Measurements from ENCODE around the gene ARGLU1.
"Not testable (repeated sequence)": the region's sequence is repeated elsewhere in the genome, so short reads cannot be mapped to it uniquely, and the experiment has no call there.

The ARGLU1 gene, protein sequence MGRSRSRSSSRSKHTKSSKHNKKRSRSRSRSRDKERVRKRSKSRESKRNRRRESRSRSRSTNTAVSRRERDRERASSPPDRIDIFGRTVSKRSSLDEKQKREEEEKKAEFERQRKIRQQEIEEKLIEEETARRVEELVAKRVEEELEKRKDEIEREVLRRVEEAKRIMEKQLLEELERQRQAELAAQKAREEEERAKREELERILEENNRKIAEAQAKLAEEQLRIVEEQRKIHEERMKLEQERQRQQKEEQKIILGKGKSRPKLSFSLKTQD

DNA sequence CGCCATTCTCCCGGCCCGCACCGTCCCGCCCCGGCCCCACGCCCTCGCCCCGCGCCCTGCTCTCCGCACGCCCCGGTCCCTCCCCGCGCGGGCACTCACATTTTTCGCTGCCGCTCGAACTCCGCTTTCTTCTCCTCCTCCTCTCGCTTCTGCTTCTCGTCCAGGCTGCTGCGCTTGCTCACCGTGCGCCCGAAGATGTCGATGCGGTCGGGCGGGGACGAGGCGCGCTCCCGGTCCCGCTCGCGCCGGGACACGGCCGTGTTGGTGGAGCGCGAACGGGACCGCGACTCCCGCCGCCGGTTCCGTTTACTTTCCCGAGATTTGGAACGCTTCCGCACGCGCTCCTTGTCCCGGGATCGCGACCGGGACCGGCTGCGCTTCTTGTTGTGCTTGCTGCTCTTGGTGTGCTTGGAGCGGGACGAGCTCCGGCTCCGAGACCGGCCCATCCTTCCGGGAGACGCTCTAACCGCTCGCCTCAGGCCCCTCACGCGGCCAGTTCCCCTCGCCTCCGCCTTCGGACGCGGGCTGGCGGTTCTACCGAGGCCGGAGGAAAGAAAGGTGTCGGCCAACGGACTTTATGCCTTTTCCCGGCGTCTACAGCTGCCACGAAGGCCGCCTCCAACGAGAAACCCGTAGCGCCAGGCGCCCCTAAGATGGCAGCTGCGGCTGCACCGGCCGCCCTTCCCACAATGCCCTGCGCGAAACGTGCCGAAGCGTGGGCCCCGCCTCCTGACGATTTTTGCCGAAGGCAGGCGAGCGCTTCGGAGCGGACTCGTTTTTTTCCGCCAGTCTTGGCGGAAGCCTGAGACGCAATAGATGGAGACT is at the start of gene ARGLU1:
ARGLU1 (minus strand) TSS at position 664 of the 825 bp plus-strand sequence; CDS start at position 446, 218 bp downstream.
- DNase-seq: peak; percentile 88

DNA sequence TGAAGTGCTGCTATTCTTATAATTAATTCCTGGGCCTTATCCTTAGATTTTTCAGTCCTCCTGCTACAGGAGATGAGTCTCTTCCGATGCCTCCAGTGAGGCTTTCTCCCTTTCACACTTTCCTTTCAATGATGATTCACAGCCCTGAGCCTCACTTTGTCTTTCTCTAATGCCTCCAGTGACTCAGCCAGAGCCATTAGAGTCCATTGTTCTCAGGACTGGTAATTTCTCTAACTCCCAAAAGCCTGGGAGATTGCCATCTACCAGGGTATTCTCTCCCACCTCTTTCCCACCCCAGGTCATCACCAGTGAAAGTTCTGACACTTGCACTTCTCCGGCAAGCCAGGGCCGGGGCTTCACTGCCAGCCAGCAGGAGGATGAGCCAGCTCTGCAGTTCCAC is 49.6 kb upstream of the ARGLU1 start:
- DNase-seq: no peak

DNA sequence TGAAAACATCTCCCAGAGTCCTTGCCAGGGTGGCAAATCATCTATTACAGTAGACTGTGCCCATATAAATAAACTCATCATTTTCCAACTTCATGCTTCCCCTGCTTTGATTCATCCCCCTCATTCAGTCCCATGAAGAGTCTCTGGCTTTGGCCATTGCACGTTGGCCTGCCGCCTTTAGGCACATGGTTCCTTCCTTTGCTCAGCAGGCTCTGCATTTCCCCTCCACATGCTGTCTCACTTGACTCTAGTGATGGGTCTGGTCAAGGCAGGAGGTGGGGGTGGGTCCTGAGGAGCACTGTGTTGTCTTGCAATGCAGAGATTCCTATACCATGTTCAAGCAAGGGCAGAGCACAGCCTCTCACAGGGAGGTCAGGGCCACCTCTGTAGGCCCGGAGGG is 48.8 kb upstream of the ARGLU1 start:
- no peak for DNase-seq

DNA sequence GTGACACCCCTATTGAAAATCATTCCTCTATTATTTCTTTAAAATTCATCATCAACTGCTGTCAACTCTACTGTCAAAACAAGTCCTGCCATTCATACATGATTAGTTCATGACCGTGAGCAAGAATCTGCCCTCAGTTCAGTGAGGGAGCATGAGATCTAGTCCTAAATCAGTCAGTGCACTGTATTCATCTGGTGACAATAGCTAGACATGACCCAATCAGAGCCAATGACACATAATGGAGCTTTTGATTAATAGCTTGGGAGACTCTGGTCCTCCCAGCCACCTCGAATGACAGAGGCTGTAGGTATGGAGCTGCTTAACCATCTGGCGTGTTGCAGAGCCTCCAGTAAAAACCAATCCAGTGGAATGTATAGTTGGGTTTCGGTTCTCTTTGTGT is 46.9 kb upstream of the ARGLU1 start:
- DNase-seq: no peak

DNA sequence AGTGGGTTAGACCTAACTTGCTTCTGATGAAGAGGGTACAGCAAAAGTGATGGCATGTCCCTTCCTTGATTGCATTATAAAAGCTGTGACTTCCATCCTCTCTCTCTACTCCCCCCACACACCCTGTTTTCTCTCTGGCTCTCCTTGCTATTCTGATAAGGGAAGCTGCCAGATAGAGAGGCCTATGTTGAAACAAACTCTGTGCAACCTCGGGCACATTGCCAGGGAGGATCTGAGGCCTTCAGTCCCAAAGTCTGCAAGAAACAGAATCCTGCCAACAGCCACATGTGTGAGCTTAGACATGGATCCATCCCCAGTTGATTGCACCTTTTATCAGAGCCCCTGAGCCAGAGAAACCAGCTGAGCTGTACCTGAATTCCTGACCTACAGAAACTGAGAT is 44.8 kb upstream of the ARGLU1 start:
- no peak for DNase-seq

DNA sequence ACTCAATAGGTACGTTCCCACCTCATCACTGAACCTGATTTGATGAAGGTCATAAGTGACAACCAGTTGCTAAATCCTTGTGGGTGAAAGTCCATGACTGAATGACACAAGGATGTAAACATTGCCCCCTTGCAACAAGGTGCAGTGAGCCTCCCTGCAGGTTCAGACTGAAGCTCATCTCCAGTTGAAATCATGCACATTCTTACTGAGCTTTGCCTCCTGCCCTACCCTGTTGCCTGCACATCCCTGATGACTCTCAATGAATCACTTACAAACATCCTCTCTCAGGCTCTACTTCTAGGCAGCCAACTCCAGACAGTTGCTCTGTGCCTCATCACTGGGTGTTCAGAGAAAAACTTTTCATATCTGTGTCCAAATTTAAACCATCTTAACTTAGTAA is 42.5 kb upstream of the ARGLU1 start:
- DNase-seq: no peak

DNA sequence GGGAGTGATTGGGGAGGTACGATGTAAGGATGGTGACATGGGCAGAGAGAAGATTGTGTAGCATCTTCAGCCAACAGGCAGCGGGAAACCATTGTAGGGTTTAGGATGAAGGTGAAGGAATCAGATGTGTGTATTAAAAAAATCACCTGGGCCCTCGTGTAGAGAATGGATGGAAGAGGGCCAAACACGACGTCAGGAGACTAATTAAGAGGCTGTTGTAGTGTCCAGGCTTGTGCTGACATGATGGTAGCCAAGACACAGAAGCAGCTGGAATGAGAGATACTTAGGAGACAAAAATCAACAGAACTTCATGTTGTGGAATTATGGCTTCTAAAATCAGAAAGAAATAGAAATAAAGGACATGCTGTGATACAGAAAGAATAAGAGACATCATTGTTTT is 41.2 kb upstream of the ARGLU1 start:
- DNase-seq: no peak

DNA sequence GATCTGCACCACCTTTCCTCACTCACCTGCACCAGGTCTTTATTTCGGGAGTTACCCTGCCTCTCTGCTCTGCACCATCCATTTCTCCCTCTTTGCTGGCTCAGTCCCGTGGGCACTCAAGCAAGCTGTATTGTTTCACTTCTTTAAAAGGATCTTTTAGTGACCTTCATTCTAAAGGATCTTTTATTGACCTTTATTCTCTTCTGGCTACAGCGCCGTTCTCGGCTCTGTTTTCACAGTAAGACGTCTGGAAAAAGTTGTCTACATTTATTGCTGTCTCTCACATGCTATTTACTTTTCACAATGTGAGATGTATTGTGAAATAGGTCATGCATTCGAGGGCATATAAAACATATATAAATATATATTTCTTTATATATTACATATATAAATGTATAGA is 35.6 kb upstream of the ARGLU1 start:
- no peak for DNase-seq

DNA sequence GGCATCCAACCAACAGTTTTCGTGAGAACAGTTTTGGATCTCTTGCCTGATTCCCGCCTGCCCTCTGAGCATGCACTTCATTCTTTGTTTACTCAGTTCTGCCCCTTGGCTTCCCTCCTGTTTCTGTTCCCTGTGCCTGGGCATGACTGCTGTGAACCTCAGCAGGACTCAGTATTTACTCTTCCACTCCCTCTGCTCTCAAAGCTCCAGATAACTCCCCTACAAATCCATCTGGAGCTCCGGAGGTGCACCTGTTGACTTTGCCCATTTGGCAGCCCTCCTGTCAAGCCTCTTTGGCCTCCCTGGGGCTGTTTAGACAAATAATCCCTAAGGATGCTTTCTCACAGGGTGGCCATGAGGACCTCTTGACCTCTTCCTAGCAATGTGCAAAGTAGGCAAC is 34.2 kb upstream of the ARGLU1 start:
- DNase-seq: peak; percentile 74

DNA sequence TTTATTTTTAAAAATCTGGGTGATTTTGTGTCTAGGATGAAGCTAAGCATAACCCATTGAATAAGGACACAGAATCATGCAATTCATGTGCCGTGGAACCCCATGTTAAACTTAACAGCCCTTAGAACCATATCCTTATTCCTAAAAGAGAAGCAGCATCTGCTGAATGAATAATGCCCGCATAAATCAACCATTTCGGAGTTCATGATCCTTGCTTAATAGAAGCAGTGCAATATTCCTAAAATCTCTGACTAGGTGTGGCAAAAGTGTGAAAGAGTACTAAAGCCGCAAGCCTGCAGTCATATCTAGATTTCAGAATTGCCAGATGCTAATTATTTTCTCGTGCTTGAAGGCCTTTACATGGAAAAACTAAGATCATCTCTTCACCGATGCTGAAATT is 33.6 kb upstream of the ARGLU1 start:
- no peak for DNase-seq

DNA sequence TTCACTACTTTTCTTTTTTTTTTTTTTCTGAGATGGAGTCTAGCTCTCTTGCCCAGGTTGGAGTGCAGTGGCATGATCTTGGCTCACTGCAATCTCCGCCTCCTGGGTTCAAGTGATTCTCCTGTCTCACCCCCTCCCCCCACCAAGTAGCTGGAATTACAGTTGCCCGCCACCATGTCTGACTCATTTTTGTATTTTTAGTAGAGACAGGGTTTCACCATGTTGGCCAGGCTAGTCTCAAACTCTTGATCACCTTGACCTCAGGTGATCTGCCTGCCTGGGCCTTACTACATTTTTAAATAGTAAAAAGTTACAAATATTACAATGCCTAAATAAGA is 32.8 kb upstream of the ARGLU1 start:
- DNase-seq: not testable (repeated sequence)

DNA sequence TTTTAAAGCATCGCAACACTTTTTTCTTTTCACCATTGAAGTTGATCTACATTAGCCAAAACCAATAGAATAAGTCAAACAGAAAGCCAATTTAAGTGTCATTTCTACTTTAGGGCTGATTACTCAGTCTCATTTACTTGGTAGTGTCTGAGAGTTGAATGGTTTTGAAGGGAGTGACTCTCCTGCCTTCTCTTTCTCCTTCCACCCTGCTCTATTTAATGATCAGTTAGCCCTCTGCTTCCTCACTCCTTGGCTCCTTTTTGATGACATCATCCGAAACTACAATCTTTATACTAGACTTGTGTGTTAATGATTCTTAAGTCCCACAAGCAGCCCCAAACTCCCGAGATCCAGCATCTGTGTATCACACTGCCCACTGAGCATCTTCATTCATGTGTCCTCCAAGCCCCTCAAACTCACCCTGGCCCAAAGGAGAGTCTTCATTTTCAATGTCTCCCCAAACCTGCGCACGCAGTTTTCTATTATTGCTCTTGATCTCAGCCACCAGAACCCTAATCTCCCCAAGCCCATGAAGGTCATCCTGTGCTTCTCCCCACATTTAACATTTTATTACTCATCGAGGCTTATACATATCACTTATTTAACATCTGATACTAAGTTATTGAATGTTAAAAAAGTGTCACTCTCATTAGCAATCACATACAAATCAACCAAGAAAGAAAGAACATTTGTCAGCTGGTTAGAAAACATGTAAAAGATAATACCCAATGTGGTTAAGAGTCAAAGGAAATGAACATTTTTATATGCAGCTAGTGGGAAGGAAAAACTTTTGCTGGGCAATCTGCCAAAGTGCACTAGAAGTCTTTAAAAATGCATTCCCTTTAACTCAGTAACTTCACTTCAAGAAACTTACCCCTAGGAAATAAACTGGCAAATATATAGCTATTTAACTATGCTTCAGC is 32.2 kb upstream of the ARGLU1 start:
- no peak for DNase-seq

DNA sequence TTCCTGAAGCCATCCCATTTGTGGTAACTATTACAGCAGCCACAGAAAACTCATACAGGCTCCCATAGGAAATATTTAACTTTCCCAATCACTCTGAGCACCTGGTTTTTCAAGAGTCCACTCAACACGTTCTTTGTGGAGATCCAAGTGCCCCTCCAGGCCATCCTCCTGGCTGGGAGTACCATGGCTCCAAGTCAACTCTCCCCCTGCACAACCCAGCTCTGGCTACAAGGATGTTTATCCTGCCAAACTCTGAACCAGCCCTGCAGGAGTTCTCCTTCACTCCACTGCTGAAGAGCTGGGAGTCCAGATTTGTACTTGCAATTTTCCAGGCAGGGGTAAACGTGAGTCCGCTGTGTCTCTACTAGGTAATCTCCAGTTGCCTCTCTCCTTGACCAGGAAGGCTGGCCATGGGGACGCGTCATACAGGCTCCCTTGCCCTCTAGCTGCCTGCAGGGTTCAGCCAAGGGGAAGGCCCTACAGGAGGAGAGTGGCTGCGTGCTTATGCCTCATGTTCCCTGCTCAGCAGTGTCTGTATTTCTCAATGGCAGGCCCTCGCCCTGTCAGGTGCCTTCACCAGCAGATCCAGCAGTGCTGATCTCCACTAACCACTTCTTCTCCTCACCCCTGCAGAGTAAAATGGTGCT is 29.9 kb upstream of the ARGLU1 start:
- DNase-seq: peak; percentile 54

DNA sequence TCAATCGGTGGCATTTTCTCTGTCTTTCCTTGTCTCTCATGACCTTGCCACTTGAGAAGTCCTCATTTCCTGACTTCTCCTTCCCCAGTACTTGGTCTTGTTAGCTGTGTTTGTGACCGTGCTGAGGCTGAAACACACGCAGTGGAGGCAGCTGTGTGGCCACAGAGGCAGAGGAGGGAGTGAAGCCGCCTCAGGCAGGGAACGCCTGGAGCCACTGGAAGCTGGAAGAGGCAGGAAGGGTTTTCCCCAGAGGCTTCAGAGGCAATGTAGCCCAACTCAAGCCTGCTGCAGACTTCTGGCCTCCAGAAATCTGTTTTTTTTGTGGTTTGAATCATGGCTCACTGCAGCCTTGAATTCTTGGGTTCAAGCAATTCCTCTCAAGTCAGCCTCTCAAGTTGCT is 29.2 kb upstream of the ARGLU1 start:
- no peak for DNase-seq

DNA sequence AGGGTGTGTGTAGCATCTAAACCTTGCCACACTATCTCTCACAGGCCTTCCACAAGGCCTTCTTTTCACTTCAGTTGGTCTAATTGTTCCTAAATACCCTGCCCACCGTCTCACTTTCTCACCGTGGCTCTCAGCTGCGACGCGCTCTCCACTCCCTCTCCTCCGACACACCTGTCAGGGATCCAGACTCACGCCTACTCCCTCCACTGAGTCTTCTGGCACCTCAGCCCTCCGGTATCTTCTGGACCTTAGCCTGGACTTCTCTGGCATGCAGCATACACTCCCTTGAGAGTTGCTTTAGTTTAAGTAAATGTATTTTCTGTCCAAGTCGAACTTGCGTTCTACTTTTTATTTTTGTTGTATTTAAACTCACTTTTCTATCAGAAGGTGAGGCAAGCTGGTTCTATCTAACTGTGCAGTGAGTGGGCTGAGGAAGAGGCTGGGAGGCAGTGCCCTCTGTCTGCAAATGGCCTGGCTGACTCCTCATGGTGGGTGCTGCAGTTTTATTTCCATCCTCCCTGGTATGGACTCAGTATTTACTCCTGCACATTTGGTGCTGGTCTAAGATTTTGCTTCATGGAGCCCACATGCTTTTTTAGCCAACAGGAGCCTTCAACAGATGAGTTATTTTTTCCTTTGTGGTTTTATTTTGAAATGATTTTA is 28.5 kb upstream of the ARGLU1 start:
- DNase-seq: no peak

DNA sequence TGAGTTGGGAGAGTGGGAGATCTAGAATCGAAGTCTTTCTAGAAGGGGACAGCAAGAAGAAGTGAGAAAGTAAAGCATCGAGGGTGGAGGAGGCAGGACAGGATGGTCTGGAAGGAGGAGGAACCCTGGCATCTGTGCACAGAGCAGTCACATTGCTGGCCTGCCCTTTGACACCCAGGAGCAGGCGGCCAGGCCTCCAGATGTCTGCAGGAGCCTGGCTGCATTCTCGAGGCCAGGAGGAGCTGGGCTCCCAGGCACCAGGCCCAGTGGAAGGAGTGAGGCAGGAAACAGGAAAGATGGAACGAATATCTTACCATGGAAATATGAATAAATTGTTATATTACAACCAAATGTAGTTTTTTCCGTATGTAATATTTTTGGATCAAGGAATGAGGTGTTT is 27.7 kb upstream of the ARGLU1 start:
- DNase-seq: no peak

DNA sequence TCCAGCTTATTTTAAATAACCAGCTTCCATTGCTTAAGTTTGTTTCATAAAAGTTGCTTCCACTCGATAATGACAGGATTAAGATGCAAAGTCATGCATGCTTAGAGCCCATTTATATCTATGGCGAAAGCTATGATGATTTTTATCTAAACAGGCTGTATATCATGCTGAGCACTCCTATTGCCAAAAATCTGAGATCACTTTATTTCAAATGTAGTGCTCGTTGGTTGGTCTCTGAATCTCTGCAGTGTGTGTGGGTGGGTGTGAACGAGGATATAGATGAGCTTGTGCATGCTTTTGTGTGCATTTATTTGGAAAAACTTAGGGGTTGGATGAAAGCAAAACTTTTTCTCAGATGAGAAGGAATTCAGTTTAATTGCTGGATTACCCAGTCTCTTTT is 27.0 kb upstream of the ARGLU1 start:
- DNase-seq: no peak

DNA sequence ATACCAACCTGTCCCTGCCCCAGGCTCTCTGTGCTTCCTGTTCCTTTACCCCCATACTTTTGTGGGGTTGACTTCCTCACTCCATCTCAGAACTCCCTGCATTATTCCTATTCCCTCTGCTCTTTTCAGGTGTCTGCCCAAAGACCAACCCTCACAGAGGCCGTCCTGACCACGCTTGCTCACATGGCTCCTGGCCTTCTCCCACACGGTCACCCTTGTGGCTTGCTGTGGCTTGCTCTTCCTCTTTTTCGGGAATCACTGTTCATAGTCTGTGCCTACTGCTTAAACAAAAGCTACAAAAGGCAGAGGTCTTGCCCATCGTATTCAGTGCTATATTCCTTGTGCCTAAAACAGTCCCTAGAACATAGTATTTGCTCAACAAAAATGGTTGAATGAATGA is 25.2 kb upstream of the ARGLU1 start:
- no peak for DNase-seq

DNA sequence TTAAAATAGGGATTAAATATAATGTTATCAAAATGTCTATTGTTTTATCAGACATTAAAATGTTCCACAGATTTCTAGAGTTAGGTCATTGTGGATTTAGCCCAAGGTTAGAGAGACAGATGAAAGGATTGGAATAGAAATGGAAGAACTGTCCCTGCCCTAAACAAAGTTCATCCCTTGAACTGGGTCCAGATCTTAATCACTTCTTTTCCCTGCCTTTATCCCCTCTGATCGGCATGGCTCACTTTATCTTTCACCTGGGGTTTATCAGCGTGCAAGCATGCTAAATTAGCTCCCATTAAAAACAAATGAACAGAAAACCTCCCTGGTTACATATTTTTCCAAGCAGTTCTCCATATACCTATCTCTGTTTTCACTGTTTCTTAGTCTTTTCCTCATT is 23.4 kb upstream of the ARGLU1 start:
- DNase-seq: no peak

DNA sequence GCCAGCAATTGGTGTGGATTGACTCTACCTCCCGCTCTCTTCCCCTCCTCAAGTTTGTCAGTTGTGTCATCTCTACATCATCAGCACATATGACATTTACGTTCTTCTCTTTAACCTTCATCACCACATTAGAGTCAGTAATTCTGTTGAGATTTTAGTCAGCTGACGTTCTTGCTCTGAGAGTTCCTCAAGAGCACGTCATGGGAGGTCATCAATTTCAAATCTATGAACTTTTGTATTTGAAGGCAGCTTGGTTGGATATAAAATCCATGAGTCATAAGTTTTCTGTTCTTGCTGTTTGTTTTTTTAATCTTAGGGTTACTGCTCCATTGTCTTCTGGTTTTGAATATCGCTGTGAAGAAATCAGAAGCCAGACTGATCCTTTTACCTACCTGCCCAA is 21.8 kb upstream of the ARGLU1 start:
- DNase-seq: no peak

DNA sequence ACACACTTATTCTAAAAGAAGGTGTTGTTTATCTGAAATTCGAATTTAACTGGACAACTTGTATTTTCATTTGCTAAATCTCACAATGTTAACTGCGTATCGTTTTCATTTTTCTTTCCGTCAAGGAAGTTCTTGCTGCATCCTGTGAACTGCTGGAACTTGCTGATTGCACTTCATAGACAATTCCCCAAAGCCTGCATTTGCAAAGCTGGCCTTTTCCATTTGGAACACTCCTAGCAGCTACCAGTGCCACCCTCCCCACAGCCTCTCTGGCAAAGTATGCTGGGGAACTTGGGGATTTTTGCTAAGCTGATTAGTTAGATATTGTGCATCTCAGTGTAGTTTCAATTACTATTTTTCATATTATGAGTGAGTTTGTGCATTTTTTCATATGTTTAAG is 20.4 kb upstream of the ARGLU1 start:
- no peak for DNase-seq

DNA sequence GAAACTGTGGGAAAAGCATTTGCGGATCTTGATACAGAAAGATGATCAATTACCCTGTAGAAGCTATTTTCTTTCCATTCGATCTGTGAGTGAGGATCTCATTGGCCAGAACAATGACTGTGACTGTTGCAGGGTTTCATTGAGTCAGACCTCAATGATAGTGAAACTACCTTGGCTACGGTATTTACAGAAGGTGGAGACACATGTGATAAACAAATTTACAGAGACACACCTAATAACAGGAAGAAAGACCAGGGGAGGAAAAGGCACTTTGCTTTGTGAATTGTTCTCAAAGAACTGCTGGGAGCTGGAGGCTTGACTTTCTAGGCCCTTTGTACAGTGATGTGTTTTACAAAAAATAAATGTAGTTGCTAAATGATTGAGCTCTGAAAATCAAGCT is 19.9 kb upstream of the ARGLU1 start:
- DNase-seq: no peak

Data from NCI-H510A (cell line).